Measurements from ENCODE around the gene LRPAP1. TPM values are rescaled to one million over a fixed set of nuclear protein-coding genes. Genes with fewer than 3 reads are reported as not detected.
A peak's percentile ranks its signal among the peaks of the same experiment; 100 is the strongest.

The LRPAP1 gene
- total RNA-seq, 1 experiment from 2014 or later, result 109 TPM

DNA sequence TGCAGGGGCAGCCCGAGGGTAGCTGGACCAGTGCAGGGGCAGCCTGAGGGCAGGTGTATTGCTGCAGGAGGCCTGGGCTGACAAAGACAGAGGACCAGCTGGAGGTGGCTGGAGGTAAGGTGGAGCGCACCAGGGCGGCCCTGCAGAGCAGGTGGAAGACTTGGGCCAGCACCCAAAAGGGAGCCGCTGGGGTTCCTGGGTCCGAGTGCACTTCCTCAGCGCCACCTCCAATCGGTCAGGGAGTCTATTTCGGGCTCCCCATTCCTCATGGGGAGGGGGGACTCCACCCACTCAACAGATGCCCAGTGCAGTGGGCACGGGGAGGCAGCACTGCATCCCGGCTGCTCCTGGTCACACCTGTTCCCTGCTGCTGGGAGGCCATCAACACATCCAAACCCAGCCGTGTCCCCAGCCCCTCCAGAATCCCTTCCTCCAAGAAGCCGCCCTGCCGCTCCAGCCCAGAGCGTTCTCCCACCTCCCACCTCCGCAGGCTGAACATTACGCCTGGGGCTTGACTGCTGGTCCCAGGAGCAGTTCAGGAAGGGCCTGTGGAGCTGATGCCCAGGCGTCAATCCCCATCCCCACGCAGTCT is 1.5 kb downstream of the LRPAP1 start:
- ChIA-PET POLR2A (no interaction called here), CTCF (no interaction called here), RAD21 (ENCODE audit: low non-redundant PET in 1 of 2, low total read pairs in 2 of 2, uncharacterized antibody in 2 of 2, unreplicated experiment in 2 of 2) (no interaction called here)
- Histone ChIP-seq H2AFZ (ENCODE audit: low read depth, low read length, poor library complexity, severe bottlenecking) (no peak overlapping the region), H4K20me1 (ENCODE audit: insufficient read depth) (no peaks in the 10 kb centered on the region), H3K9me3 (ENCODE audit: control insufficient read depth in 1 of 2, insufficient read depth in 1 of 2, low read depth in 1 of 2, low read length in 2 of 2) (no peaks in the 10 kb centered on the region), H3K27ac (ENCODE audit: low read depth, low read length) (peak overlapping the region; percentile 10; the same call in 1 of the 2 replicates), H3K9me2 (ENCODE audit: insufficient read depth) (no peaks in the 10 kb centered on the region), H3K79me2 (ENCODE audit: insufficient read depth, low read length) (peaks cover 60% of the 10 kb centered on the region), H3K9ac (ENCODE audit: low read length) (peak overlapping the region; percentile 88), H3K4me3 (replicated peaks in 1 of 2; ENCODE audit: low read depth in 1 of 2, low read length in 2 of 2) (peak overlapping the region; percentile 81 to 89), H3K4me2 (ENCODE audit: low read length) (peak overlapping the region; percentile 76), H3K4me1 (ENCODE audit: control insufficient read depth in 1 of 2, insufficient read depth in 2 of 2, low read length in 2 of 2) (peaks cover 4 to 16% of the 10 kb centered on the region in 2 experiments; a peak in 3 of 4 replicates), H3K36me3 (ENCODE audit: control insufficient read depth in 1 of 2, insufficient read depth in 2 of 2, low read length in 2 of 2) (peaks cover 7 to 14% of the 10 kb centered on the region in 2 experiments; a peak in 3 of 4 replicates), H3K27me3 (ENCODE audit: insufficient read depth, low read length) (no peaks in the 10 kb centered on the region)
- no peak for TF ChIP-seq SRF (IDR thresholded peaks at IDR 0.05; ENCODE audit: low read depth)
- no peak for TF ChIP-seq RAD21 (IDR thresholded peaks at IDR 0.05; ENCODE audit: low read depth)
- TF ChIP-seq, protein P1, sequence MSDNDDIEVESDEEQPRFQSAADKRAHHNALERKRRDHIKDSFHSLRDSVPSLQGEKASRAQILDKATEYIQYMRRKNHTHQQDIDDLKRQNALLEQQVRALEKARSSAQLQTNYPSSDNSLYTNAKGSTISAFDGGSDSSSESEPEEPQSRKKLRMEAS (IDR thresholded peaks at IDR 0.05), result no peak
- TF ChIP-seq POLR2A (IDR thresholded peaks at IDR 0.05; ENCODE audit: borderline replicate concordance, extremely low read depth, insufficient read depth, insufficient read length), result no peak
- TF ChIP-seq ZNF274 (IDR thresholded peaks at IDR 0.05; ENCODE audit: low read depth, low read length), result no peak
- TF ChIP-seq, protein P2, sequence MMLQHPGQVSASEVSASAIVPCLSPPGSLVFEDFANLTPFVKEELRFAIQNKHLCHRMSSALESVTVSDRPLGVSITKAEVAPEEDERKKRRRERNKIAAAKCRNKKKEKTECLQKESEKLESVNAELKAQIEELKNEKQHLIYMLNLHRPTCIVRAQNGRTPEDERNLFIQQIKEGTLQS (IDR thresholded peaks at IDR 0.05), result no peak
- TF ChIP-seq EZH2phosphoT487 (IDR thresholded peaks at IDR 0.05; ENCODE audit: borderline replicate concordance), result no peak
- no peak for TF ChIP-seq REST (IDR thresholded peaks at IDR 0.05; ENCODE audit: low read depth)
- TF ChIP-seq JUND (IDR thresholded peaks at IDR 0.05), result no peak
- ATAC-seq (no peak), DNase-seq (ENCODE audit: low read depth, low spot score) (no peak)
- BruUV-seq (replicated peaks), result no TSS peak
- intact Hi-C loops (cut with micrococcal nuclease), result no loop called here

Data from HCT116 (cell line).